K562 (cell line): Measurements from ENCODE around the gene PRKX. TPM values are rescaled to one million over a fixed set of nuclear protein-coding genes. Genes with fewer than 3 reads are reported as not detected.

Experiments used
- ATAC-seq: fragments of 200-7000 bp; cut with Tn5 transposase; 3 replicates; pipeline ENCODE4 v1.9.1; 2020; ENCODE audit warnings: moderate library complexity
- BruUV-seq: library from RNA; stranded (reverse); fragments of 400-500 nt; replicated peaks from 2 replicates; lab custom pipeline; 2021; lab: Mats Ljungman, UMichigan
- CTCF ChIA-PET: fragments of 300-600 bp; formaldehyde crosslinking; extraction: SDS; loops from one replicate; lab custom pipeline; 2021; ENCODE audit warnings: low intra/inter-chr PET ratio; lab: Yijun Ruan, JAX
- POLR2A ChIA-PET: fragments of 300-600, 350-650 bp; sonication (Branson Sonifier 250); formaldehyde crosslinking; extraction: SDS; loops from one replicate; lab custom pipeline; 2021; ENCODE audit warnings: antibody characterized with exemption, inconsistent platforms; lab: Yijun Ruan, JAX
- DNase-seq, 4 experiments: peaks; one replicate each; pipeline versions ENCODE4 v3.0.0 to v3.0.0-alpha.2; 2011 to 2018; ENCODE audit warnings: low spot score in 3 of 4, mixed read lengths in 3 of 4; ENCODE audit errors: extremely low read depth in 1 of 4
- FAIRE-seq: peaks from 2 replicates; lab custom pipeline; 2011; peaks lifted over from hg19 to GRCh38; lab: Jason Lieb, UNC
- H2AFZ ChIP-seq: 2 replicates; pipeline ENCODE4 v1.6.0; 2011; ENCODE audit warnings: low read depth, low read length, control low read depth, inconsistent platforms
- H3K27ac ChIP-seq: fragments of 200-600 bp; 3 replicates; pipeline ENCODE4 v1.8.0; 2011; ENCODE audit warnings: low read depth, mild to moderate bottlenecking, control low read depth, inconsistent platforms, low read length, moderate library complexity, mixed read lengths; ENCODE audit errors: extremely low read depth
- H3K27me3 ChIP-seq, 2 experiments: fragments of 300-600 bp in 1 of 2; 2 replicates in 1 of 2; 3 replicates in 1 of 2; pipeline versions ENCODE4 v1.6.0 to v1.8.0; 2011; ENCODE audit warnings: inconsistent platforms in 2 of 2, low read length in 2 of 2, mild to moderate bottlenecking in 1 of 2, mixed read lengths in 1 of 2, moderate library complexity in 1 of 2; ENCODE audit not compliant: control insufficient read depth in 2 of 2, insufficient read depth in 2 of 2
- H3K36me3 ChIP-seq: fragments of 300-600 bp; 3 replicates; pipeline ENCODE4 v1.8.0; 2011; ENCODE audit warnings: mild to moderate bottlenecking, low read length, inconsistent platforms; ENCODE audit not compliant: control insufficient read depth, insufficient read depth
- H3K4me1 ChIP-seq, 2 experiments: fragments of 200-600 bp in 1 of 2; replicated peaks in 1 of 2; 2 replicates in 1 of 2; 3 replicates in 1 of 2; pipeline versions ENCODE4 v1.5.1 to v1.8.0; 2011; ENCODE audit warnings: inconsistent platforms in 2 of 2, low read length in 2 of 2, mild to moderate bottlenecking in 1 of 2, mixed read lengths in 1 of 2, moderate library complexity in 1 of 2; ENCODE audit not compliant: control insufficient read depth in 2 of 2, insufficient read depth in 2 of 2
- H3K4me2 ChIP-seq: 2 replicates; pipeline ENCODE4 v1.6.1; 2011; ENCODE audit warnings: low read length, control low read depth, inconsistent platforms, mixed read lengths; ENCODE audit not compliant: insufficient read depth
- H3K4me3 ChIP-seq: fragments of 200-600 bp; sonication (generic), shearing (Covaris generic); 2 replicates; pipeline ENCODE4 v1.5.1; 2016; ENCODE audit warnings: control low read depth, inconsistent platforms
- H3K79me2 ChIP-seq: fragments of 200-600 bp; 3 replicates; pipeline ENCODE4 v1.8.0; 2011; ENCODE audit warnings: low read length, inconsistent platforms; ENCODE audit not compliant: control insufficient read depth, insufficient read depth
- H3K9ac ChIP-seq, 2 experiments: 2 replicates each; pipeline versions ENCODE4 v1.6.0 to v1.6.1; 2011; ENCODE audit warnings: low read depth in 2 of 2, low read length in 2 of 2, control low read depth in 1 of 2, inconsistent platforms in 1 of 2, mild to moderate bottlenecking in 1 of 2, mixed read lengths in 1 of 2; ENCODE audit not compliant: insufficient read depth in 1 of 2
- H3K9me1 ChIP-seq: one replicate; pipeline ENCODE4 v1.6.0; 2011; ENCODE audit warnings: inconsistent platforms, mild to moderate bottlenecking, low read length, moderate library complexity; ENCODE audit not compliant: control insufficient read depth, insufficient read depth
- H3K9me3 ChIP-seq: replicated peaks from 2 replicates; pipeline ENCODE4 v1.5.1; 2011; ENCODE audit warnings: low read depth, low read length, inconsistent platforms; ENCODE audit not compliant: control insufficient read depth, insufficient read depth
- H4K20me1 ChIP-seq: replicated peaks from 2 replicates; pipeline ENCODE4 v1.6.1; 2011; ENCODE audit warnings: low read length, inconsistent platforms, mixed read lengths; ENCODE audit not compliant: control insufficient read depth, insufficient read depth
- HES1 ChIP-seq: fragments of 450-650 bp; IDR thresholded peaks from 2 replicates; pipeline ENCODE4 v1.6.1; 2016; ENCODE audit warnings: low read depth, mild to moderate bottlenecking, moderate library complexity
- KAT8 ChIP-seq: fragments of 450-650 bp; IDR thresholded peaks from 2 replicates; pipeline ENCODE4 v1.6.1; 2016; ENCODE audit warnings: low read depth, mild to moderate bottlenecking
- MAX ChIP-seq: sonication (generic); formaldehyde crosslinking; IDR thresholded peaks from 2 replicates; pipeline ENCODE4 v1.9.0; 2022; ENCODE audit warnings: mild to moderate bottlenecking, missing genetic modification reagents
- THAP12 ChIP-seq: fragments of 250-450 bp; sonication (Bioruptor Pico); IDR thresholded peaks from 2 replicates; pipeline ENCODE4 v1.9.0; 2021; ENCODE audit warnings: mild to moderate bottlenecking, inconsistent platforms
- ZBTB8A ChIP-seq: fragments of 450-650 bp; IDR thresholded peaks from 2 replicates; pipeline ENCODE4 v1.6.1; 2018; ENCODE audit warnings: mild to moderate bottlenecking, moderate library complexity; ENCODE audit not compliant: partially characterized antibody
- ZNF436 ChIP-seq: fragments of 250-450, 450-650 bp; sonication (Bioruptor Pico); formaldehyde crosslinking; IDR thresholded peaks from 2 replicates; pipeline ENCODE4 v1.7.0; 2020; ENCODE audit warnings: mild to moderate bottlenecking
- ZNF655 ChIP-seq: fragments of 250-450 bp; sonication (Bioruptor Pico); IDR thresholded peaks from 2 replicates; pipeline ENCODE4 v1.5.0; 2021
- ZNF766 ChIP-seq: fragments of 200-800 bp; sonication (Bioruptor generic); conservative IDR thresholded peaks from 2 replicates; pipeline ENCODE4 v1.6.1; 2016; ENCODE audit warnings: missing genetic modification characterization, missing compliant biosample characterization
- ZSCAN29 ChIP-seq: fragments of 450-650 bp; IDR thresholded peaks from 2 replicates; pipeline ENCODE4 v1.6.1; 2017
- WGBS: fragments of 100-300 bp; shearing (Covaris generic); methylation state at CpG from one replicate; pipeline ENCODE4 v1.1.6; 2016; ENCODE audit warnings: low coverage, mixed read lengths; ENCODE audit not compliant: insufficient coverage; ENCODE audit errors: missing lambda C conversion rate; 5-methylcytosine and 5-hydroxymethylcytosine counted together
- in situ Hi-C: fragments of 300-500 bp; cut with MboI; formaldehyde crosslinking; loops from 4 replicates; pipeline ENCODE4 v1.15.0; 2018; ENCODE audit warnings: inconsistent platforms, mixed read lengths
- intact Hi-C: fragments of 100-400 bp; cut with micrococcal nuclease; formaldehyde crosslinking; loops from 2 replicates; pipeline ENCODE4 v1.14.2; 2022
- polyA plus RNA-seq, 8 experiments: library from polyadenylated mRNA; depleted of rRNA in 4 of 8; stranded (reverse) in 5 of 8; unstranded in 3 of 8; fragments of >200 nt; fragmentation: Nextera tagmentation in 2 of 8; fragmentation: Illumina TruSeq in 1 of 8; extraction: Ambion mirVana in 2 of 8; extraction: Trizol in 1 of 8; gene quantifications; 2 replicates each; pipeline versions ENCODE4 v1.2.1 to v1.2.3, GENCODE V29; 2011 to 2014; ENCODE audit warnings: inconsistent platforms in 1 of 8, missing spikeins in 1 of 8
- total RNA-seq, 7 experiments: library from RNA; depleted of rRNA in 6 of 7; stranded (reverse); fragments of >200 nt in 6 of 7; fragmentation: Illumina TruSeq in 2 of 7; extraction: Trizol in 2 of 7; gene quantifications; 2 replicates each; pipeline versions ENCODE4 v1.2.1 to v1.2.3, GENCODE V29; 2011 to 2021; ENCODE audit warnings: low replicate concordance in 1 of 7
- TF ChIP-seq, protein P1 (sequence below): fragments of 250-450 bp; sonication (Bioruptor Pico); IDR thresholded peaks from 2 replicates; pipeline ENCODE4 v1.5.0; 2021

PRKX gene
- total and polyA plus RNA-seq, 9 of the 15 experiments (the other 6 are each of a cell fraction or from before 2014, with no cell fraction given) = 3.3 to 29.4 (median 23.7) TPM

GRCh38 chrX:3674881-3675280 lies 38.6 kb downstream of the PRKX start:
- no peak overlapping the region for H3K27ac ChIP-seq
- TF ChIP-seq, protein P1, sequence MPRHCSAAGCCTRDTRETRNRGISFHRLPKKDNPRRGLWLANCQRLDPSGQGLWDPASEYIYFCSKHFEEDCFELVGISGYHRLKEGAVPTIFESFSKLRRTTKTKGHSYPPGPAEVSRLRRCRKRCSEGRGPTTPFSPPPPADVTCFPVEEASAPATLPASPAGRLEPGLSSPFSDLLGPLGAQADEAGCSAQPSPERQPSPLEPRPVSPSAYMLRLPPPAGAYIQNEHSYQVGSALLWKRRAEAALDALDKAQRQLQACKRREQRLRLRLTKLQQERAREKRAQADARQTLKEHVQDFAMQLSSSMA (CRISPR knock-in tag) = no peak
- no peak for TF ChIP-seq ZSCAN29
- TF ChIP-seq ZNF766 (CRISPR knock-in tag) = no peak
- no peak for TF ChIP-seq HES1
- no peak for TF ChIP-seq ZBTB8A
- no peak for TF ChIP-seq MAX
- TF ChIP-seq ZNF436 (CRISPR knock-in tag) = no peak
- no peak for TF ChIP-seq THAP12 (CRISPR knock-in tag)
- TF ChIP-seq KAT8 = no peak
- no peak for TF ChIP-seq ZNF655 (CRISPR knock-in tag)
- no TSS peak for BruUV-seq
- no peak overlapping the region for H3K9ac ChIP-seq
- peaks cover 0 to 4% of the 10 kb centered on the region in 2 experiments; a peak in 1 of 5 replicates for H3K4me1 ChIP-seq
- no peaks in the 10 kb centered on the region for H3K27me3 ChIP-seq
- intact Hi-C loops = no loop called here
- no peak overlapping the region for H3K4me3 ChIP-seq
- no peak overlapping the region for H3K4me2 ChIP-seq
- ATAC-seq (no peak), FAIRE-seq (no peak), DNase-seq (no peak)
- H3K9me3 ChIP-seq = no peaks in the 10 kb centered on the region
- ChIA-PET CTCF (no interaction called here), POLR2A (interaction anchor here (0.6 kb wide), 1 partner anchor 27 kb away, joined by 3 read pairs; no protein-coding TSS in a partner anchor)
- in situ Hi-C loops = no loop called here
- no peaks in the 10 kb centered on the region for H3K9me1 ChIP-seq
- peaks cover 9% of the 10 kb centered on the region for H3K79me2 ChIP-seq
- H4K20me1 ChIP-seq = no peaks in the 10 kb centered on the region
- H3K36me3 ChIP-seq = peaks cover 29% of the 10 kb centered on the region; the same call in 1 of the 3 replicates
- WGBS = 93% methylated on average over 6 of the region's 8 CpGs
- H2AFZ ChIP-seq = no peak overlapping the region
